ENCODE measurements around the gene GPI.

- TF ChIP-seq CTCF (IDR thresholded peaks at IDR 0.05; ENCODE audit: low read depth, low read length) (no peak), EZH2phosphoT487 (IDR thresholded peaks at IDR 0.05; ENCODE audit: low read depth) (no peak)
These were observed 10.6 kb downstream of the GPI start for GRCh38 chr19:34375598-34375997.

Measured in OCI-LY3 (cell line).